Activated CD4-positive, CD25-positive, alpha-beta regulatory T cell (primary cell): Measurements from ENCODE around the gene PSMB5.

ENCODE experiments used
- DNase-seq, 4 experiments: peaks; one replicate each; lab custom pipeline; 2025; lab: John Stamatoyannopoulos, UW

The PSMB5 gene

GRCh38 chr14:23034498-23035302 lies at the start of gene PSMB5:
TSS of gene PSMB5 (minus strand) at chr14:23034900. CDS start at chr14:23034881, 19 bp downstream.
- no peak for DNase-seq

DNA sequence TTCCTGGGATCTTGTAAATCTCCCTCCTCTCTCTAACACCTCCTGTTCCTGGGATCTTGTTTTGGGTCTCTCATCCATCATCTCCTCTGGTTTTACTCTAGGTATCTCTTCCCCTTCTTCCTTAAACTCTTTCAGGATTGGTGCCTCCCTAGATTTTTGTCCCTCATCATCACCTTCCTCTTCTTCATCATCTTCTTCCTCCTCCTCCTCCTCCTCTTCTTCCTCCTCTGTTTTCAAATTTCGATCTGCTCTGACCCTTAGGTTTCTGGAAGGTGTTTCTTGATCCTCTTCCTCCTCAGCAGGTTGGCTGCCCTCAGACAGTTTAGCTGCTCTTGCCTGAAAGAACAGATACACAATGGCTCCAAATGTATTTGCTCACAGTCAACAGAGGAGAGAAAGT lies 45.8 kb upstream of the PSMB5 start:
- DNase-seq, result no peak

DNA sequence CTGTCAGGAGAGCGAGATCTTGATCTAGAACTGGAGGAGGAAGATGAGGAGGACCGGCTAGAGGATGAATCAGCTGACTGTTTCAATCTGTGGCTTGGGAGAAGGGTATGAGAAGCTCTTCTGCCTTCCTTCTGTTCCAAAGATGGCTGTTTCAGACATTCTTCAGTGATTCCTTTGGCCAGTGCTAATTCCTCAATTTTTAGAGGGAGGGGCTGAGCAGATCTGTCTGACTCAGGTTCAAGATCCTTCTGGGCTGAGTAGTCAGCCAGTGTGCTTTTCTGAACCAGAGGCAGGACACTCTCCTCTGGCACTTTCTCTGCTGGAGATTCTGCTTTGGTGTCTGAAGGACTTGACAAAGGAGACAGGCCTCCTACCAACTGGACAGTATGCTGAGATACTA lies 45.0 kb upstream of the PSMB5 start:
- DNase-seq, result no peak

GRCh38 chr14:23078692-23079116 lies 44.0 kb upstream of the PSMB5 start:
- no peak for DNase-seq

GRCh38 chr14:23077962-23078361 lies 43.3 kb upstream of the PSMB5 start:
- no peak for DNase-seq

DNA sequence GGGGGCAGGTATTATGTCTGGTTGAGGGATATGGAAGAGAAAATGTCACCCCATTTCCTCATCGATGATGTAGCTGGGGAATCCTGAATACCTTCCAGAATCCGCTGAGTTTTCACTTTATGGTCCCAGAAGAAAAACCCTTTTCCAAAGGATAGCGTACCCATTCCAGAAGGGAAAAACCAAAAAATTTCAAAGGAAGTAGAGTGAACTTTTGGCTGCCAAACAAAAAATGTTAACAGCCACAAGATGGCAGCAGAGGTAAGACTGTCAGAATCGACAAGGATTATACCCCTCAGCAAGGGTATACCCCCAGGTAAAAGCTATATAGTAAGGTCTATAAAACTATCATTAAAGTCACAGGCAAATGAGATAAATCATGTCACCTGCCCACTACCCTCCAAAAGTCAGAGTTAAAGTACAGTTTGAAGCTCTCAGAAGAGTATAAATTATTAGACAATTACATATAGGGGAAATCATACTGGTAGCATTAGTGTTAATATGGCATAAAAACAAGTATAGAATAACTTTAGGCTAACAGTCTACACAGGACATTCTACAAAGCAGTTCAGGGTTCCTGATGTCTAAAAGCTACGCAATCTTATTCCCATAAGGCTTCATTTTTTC lies 42.2 kb upstream of the PSMB5 start:
- no peak for DNase-seq

- no peak for DNase-seq
These were observed 40.2 kb upstream of the PSMB5 start for GRCh38 chr14:23074906-23075305.

DNA sequence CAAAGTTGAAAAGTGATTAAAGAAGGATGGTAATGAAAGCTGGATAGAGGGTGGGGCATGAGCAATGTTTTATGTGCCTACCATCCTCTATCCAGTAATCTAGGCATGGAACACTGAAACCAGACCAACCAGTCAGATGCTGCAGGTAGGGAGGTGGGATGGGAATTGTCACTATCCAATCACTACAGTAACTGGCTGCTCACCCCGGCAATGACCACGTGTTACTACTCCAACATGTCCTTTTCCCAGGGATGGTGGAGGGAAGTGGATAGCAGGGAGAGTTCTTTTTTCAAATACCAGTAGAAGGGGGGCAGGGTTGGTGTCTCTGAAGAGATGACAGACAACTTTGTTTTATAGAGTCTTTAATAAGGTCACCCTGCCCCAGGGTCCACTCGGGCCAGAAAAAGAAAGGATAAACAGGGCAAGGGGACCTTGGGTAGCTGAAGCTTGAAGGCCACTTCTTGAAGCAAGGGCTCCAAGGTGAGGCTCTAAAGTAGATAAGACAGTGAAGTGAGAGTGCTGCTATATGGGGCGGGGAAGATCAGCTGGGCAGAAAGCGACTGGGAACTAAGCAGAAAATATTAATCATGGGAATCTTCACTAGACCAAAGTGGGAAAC lies 37.3 kb upstream of the PSMB5 start:
- DNase-seq, result no peak

GRCh38 chr14:23071244-23071920 lies 36.7 kb upstream of the PSMB5 start:
- no peak for DNase-seq

GRCh38 chr14:23070262-23071129 lies 35.8 kb upstream of the PSMB5 start:
- DNase-seq, result no peak

DNA sequence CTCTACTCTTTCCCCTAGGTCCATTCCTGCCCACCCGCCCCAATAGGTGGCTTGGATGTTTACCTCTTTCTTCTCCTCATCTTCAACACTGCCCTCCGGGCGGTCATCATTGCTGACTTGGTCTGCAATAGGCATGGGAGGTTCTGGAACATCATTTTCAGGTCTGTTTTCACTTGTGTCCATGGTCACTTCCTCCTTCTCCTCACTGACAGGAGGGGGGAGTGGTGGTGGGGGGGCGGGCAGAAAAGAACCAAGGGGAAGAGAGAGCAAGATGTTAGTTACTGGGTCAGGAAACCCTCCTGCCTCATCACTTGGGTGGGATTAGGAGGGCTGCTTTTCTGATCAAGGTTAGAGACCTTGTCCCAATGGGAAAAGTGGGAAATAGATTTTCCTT lies 34.7 kb upstream of the PSMB5 start:
- no peak for DNase-seq

DNA sequence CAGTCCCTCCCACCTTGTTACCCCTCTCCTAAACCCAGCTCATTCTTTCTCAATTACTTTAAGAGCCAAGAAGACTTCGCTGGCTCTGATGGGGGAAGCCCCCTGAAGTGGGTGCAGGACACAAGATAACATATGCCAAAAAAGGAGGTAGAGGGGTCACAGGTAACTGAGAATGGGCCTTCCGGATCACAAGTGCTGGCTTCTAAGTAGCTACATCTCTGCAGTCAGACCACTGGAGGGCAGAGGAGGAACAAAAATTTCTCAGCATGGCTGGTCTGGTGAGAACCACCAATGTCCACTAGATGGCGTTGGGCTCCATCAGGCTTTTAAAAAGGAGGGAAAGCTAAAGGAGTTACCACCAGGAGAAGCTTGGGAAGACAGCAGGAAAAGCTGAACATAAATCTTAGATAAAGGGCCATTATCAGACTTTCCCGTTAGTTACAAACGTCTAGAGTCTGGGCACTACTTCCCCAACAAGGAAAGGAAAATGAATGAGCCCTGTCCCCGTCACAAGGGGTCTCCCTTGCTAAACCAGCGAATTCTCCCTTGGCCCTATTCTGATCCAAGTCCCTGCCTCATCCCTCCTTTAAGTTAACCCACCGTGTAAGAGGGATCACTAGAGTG lies 34.2 kb upstream of the PSMB5 start:
- no peak for DNase-seq

DNA sequence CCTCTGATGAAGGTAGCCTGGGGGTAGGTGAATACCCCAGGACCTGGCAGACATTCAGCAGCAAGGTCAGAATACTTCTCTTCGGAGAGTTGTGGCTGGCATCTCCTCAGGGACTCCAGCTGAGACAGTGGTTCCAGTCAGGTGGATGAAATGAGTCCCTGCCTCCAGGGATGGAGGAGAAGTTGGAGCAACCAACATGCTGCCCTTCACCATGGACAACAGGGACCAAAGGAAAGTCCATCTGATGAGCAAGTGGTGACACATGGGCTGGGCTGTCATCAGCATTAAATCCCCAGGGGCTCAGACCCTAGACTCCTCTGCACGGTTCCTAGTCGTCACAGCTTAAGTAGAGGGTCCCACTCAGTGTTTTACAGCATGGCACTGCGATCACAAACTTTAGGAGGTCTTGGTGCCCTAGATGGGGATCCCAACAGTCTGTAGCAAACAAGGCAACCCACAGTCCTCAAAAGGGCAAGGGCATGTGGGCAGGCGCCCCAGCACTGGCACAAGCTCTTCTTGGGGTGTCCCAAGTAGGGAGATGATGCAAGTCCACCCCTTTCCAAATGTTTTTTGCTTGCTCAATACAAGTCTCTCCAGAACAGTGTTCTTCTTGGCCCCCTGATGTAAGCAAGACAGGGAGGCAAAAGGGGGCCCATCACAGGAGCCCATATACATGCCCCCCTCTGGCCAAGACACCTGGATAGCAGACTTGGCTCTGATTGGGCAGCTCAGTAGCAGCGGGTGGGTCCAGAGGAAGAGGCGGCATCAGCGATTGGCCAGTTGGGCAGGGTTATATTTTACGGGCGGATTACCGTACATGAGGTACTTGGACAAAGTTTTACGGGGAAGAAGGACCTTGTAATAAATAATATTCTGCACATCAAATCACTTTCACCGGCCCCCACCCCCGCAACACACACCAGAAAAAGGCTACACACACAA lies 33.4 kb upstream of the PSMB5 start:
- no peak for DNase-seq

GRCh38 chr14:23066855-23067744 lies 32.4 kb upstream of the PSMB5 start:
- no peak for DNase-seq

- DNase-seq, result no peak
These were observed 31.7 kb upstream of the PSMB5 start for GRCh38 chr14:23066368-23066767.

- no peak for DNase-seq
These were observed 28.9 kb upstream of the PSMB5 start for GRCh38 chr14:23063601-23064000.

DNA sequence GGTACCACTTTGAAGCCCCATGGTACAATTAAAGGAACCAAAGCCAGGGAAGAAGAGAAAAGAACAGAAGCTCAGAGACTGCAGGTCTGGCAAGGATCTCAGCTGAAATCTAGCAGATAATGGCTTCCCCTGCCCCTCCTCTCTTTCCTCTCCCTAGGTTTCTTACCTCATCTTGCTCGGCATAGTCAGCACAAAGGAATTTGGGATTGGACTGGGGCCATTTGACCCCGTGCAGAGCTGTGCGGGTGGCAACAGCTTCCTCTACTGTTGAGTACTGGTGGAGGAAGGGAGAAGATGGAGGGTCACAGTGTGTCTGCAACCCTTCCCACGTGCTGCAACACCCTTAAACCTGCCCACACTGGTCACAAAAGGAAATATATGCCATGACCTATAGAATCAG lies 27.3 kb upstream of the PSMB5 start:
- DNase-seq, result no peak

DNA sequence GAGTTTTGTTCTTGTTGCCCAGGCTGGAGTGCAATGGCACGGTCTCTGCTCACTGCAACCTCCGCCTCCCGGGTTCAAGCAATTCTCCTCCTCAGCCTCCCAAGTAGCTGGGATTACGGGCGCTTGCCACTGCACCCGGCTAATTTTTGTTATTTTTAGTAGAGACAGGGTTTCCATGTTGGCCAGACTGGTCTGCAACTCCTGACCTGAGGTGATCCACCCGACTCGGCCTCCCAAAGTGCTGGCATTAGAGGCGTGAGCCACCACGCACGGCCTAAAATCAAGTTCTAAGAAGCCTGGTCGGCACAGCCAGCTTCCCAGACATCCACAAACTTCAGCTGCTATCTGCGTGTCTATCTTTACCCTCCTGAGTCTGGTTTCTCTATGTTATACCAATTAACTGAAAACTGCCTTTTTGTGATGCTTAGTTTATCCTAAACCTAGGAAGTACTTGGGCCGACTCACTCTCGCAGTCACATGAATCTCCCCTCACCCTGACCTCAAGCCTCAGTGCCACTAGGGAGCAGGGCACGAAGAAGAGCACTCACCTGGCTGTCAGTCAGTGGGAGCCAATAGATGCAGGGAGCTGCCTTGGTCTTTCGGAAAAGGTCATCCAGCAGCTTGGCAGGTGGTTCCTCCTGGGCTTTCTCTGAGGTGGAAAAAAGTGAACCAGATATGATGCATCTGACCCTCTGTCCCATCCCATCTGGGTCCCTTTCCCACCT lies 26.0 kb upstream of the PSMB5 start:
- no peak for DNase-seq
